A673 (cell line): Measurements from ENCODE around the gene SLC22A23. TPM values are rescaled to one million over a fixed set of nuclear protein-coding genes. Genes with fewer than 3 reads are reported as not detected.

Experiments used
- BruUV-seq: library from RNA; stranded (reverse); fragments of 400-500 nt; replicated peaks from 2 replicates; lab custom pipeline; 2021; lab: Mats Ljungman, UMichigan
- CTCF ChIA-PET: fragments of 300-600 bp; sonication (Branson Sonifier 250); formaldehyde crosslinking; loops from one replicate; lab custom pipeline; 2022; ENCODE audit warnings: antibody characterized with exemption; lab: Charles Lee
- POLR2A ChIA-PET: fragments of 300-600 bp; sonication (Branson Sonifier 250); formaldehyde crosslinking; loops from one replicate; lab custom pipeline; 2022; ENCODE audit warnings: antibody characterized with exemption; ENCODE audit not compliant: low non-redundant PET; lab: Charles Lee
- DNase-seq: peaks from one replicate; pipeline ENCODE4 v3.0.0-alpha.2; 2015; ENCODE audit warnings: low spot score
- H3K27ac ChIP-seq: fragments of 200-600 bp; sonication (generic); 2 replicates; pipeline ENCODE4 v1.5.1; 2016; ENCODE audit warnings: mixed run types, low read depth, mild to moderate bottlenecking, mixed read lengths, antibody characterized with exemption, low read length; ENCODE audit not compliant: poor library complexity, severe bottlenecking
- H3K27me3 ChIP-seq: fragments of 200-600 bp; sonication (generic); replicated peaks from 2 replicates; pipeline ENCODE4 v1.6.1; 2017; ENCODE audit warnings: mixed run types, low read depth, mild to moderate bottlenecking, mixed read lengths, antibody characterized with exemption, low read length; ENCODE audit not compliant: insufficient read depth, poor library complexity
- H3K36me3 ChIP-seq: fragments of 200-600 bp; sonication (generic); 2 replicates; pipeline ENCODE4 v1.6.1; 2016; ENCODE audit warnings: mixed run types, mild to moderate bottlenecking, mixed read lengths, antibody characterized with exemption, low read length; ENCODE audit not compliant: insufficient read depth, poor library complexity, severe bottlenecking
- H3K4me1 ChIP-seq: fragments of 200-600 bp; sonication (generic); 2 replicates; pipeline ENCODE4 v1.6.1; 2017; ENCODE audit warnings: mixed run types, mild to moderate bottlenecking, mixed read lengths, antibody characterized with exemption, low read length; ENCODE audit not compliant: insufficient read depth, poor library complexity, severe bottlenecking
- H3K4me3 ChIP-seq: fragments of 200-600 bp; sonication (generic); 2 replicates; pipeline ENCODE4 v1.5.1; 2016; ENCODE audit warnings: low read depth, mixed run types, mild to moderate bottlenecking, mixed read lengths, low read length; ENCODE audit not compliant: poor library complexity, severe bottlenecking
- H3K9me3 ChIP-seq: fragments of 200-600 bp; sonication (generic); 2 replicates; pipeline ENCODE4 v1.6.1; 2016; ENCODE audit warnings: mixed run types, low read depth, mild to moderate bottlenecking, mixed read lengths, antibody characterized with exemption, low read length; ENCODE audit not compliant: poor library complexity, severe bottlenecking
- EZH2 ChIP-seq: fragments of 200-600 bp; sonication (generic); IDR thresholded peaks from 2 replicates; pipeline ENCODE4 v1.6.1; 2017; ENCODE audit warnings: borderline replicate concordance, low read depth, mild to moderate bottlenecking, mixed read lengths, antibody characterized with exemption, low read length; ENCODE audit not compliant: poor library complexity, severe bottlenecking
- intact Hi-C: fragments of 100-400 bp; cut with micrococcal nuclease; formaldehyde crosslinking; loops from one replicate; pipeline ENCODE4 v1.10.0; 2022; ENCODE audit not compliant: unreplicated experiment
- total RNA-seq: library from RNA; stranded (reverse); gene quantifications from 2 replicates; pipeline ENCODE4 v1.2.3, GENCODE V29; 2021
- TF ChIP-seq, protein P1 (sequence below): fragments of 300-800, 200-600 bp; sonication (generic); conservative IDR thresholded peaks from 2 replicates; pipeline ENCODE4 v1.5.1; 2017; ENCODE audit warnings: low read depth, mild to moderate bottlenecking, antibody characterized with exemption, low read length, moderate library complexity, mixed read lengths

Gene SLC22A23
- total RNA-seq, 1 experiment from 2014 or later, result 6.2 TPM

DNA sequence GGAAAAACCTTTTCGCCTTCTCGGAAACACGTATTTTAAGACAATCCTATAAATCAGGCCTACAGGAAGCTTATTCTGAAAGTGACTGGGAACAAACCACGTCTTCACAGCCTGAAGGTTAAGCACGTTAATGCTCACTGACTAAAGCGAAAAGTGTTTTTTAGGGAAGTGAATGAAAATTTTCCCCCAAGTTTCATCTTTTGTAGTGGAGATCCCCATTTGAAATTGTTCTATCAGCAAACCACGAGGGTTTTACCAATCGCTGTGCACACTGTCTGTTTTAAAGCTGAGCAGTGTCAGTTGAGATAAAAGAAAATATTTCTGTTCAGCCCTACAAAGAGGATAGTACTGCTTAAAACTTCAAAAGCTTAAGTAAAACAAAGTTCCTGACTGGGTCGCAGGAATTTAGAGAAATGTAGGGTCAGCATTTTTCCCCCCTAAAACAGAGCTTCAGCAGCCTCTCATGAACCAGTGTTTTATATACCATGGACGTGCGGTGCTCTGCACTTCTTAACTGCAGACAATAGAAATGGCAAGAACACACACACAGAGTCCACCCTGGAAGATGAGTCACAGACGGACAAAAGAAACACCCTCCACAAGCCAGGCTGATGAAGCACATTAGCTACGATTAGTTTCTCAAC lies 34.9 kb downstream of the SLC22A23 start:
- POLR2A ChIA-PET, result no interaction called here
- intact Hi-C loops, result no loop called here
- peak overlapping the region; percentile 20 for H3K27ac ChIP-seq

DNA sequence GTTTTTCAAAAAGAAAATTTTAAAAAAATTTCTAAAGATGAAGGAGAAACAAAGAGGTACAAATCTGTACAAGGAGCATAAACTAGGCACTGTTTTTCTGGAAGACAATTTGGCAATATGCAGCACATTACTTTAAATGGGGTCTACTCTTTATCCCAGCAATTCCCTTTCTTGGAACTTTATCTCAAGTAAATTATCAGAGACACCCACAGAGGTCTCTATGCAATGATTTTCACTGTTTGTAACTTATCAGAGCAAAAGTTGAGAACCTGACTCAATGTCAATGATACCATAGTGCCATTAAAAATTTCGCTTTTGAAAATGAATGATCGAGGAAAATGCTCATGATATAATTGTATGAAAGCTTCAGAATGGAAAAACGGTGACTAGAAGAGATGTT lies 35.7 kb downstream of the SLC22A23 start:
- H3K27me3 ChIP-seq, result no peaks in the 10 kb centered on the region
- no TSS peak for BruUV-seq
- CTCF ChIA-PET, result no interaction called here
- no peaks in the 10 kb centered on the region for H3K36me3 ChIP-seq
- no peak for DNase-seq
- intact Hi-C loops, result no loop called here
- POLR2A ChIA-PET, result no interaction called here
- no peak for TF ChIP-seq EZH2
- TF ChIP-seq, protein P1, sequence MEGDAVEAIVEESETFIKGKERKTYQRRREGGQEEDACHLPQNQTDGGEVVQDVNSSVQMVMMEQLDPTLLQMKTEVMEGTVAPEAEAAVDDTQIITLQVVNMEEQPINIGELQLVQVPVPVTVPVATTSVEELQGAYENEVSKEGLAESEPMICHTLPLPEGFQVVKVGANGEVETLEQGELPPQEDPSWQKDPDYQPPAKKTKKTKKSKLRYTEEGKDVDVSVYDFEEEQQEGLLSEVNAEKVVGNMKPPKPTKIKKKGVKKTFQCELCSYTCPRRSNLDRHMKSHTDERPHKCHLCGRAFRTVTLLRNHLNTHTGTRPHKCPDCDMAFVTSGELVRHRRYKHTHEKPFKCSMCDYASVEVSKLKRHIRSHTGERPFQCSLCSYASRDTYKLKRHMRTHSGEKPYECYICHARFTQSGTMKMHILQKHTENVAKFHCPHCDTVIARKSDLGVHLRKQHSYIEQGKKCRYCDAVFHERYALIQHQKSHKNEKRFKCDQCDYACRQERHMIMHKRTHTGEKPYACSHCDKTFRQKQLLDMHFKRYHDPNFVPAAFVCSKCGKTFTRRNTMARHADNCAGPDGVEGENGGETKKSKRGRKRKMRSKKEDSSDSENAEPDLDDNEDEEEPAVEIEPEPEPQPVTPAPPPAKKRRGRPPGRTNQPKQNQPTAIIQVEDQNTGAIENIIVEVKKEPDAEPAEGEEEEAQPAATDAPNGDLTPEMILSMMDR, result no peak
- no peak overlapping the region for H3K4me3 ChIP-seq
- no peaks in the 10 kb centered on the region for H3K9me3 ChIP-seq
- peak overlapping the region; percentile 20 for H3K27ac ChIP-seq
- H3K4me1 ChIP-seq, result peaks cover 48% of the 10 kb centered on the region

More for the DNA sequence above, 34.9 kb downstream of the SLC22A23 start:
- CTCF ChIA-PET, result interaction anchor here (0.9 kb wide), 1 partner anchor 11 kb away, joined by 4 read pairs; no protein-coding TSS in a partner anchor
- H3K27me3 ChIP-seq, result no peaks in the 10 kb centered on the region
- no peak for TF ChIP-seq EZH2
- TF ChIP-seq, protein P1, result no peak
- H3K4me1 ChIP-seq, result peaks cover 54% of the 10 kb centered on the region
- peak; percentile 48 for DNase-seq
- no TSS peak for BruUV-seq
- no peaks in the 10 kb centered on the region for H3K36me3 ChIP-seq
- H3K9me3 ChIP-seq, result no peaks in the 10 kb centered on the region
- H3K4me3 ChIP-seq, result no peak overlapping the region

DNA sequence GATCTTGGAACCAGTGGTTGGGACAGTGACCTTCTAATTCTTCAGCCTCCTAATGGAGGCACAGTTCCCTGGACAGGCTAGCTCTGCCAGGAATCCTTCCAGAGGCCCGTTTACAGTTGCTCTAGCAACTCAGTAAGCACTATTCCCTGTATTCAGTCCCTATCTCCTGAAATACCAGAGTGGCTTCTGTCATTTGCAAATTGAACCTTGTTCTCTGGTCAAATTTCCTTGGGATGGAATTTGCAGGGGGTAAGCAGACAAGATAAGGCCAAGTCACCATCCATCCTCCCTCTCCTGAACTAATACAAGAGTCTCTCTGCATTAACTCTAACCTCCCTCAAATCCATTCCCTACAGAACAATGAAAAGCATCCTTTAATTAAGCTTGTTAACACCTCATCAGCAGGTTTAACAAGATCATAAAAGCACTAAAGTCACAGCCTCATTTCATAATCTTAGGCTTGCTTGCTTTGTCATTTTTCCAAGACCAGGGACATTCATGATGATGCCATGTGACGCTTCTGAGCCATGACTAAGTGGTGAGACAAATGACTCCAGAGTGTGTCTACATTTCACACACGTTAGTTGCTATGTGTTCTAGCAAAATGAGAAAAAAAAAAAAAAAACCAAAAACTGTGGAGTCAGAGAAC lies 37.1 kb downstream of the SLC22A23 start:
- no peak overlapping the region for H3K27ac ChIP-seq
- peaks cover 44% of the 10 kb centered on the region for H3K4me1 ChIP-seq
- DNase-seq, result no peak
- no peaks in the 10 kb centered on the region for H3K27me3 ChIP-seq
- no peak for TF ChIP-seq EZH2
- TF ChIP-seq, protein P1, result no peak
- CTCF ChIA-PET, result no interaction called here
- H3K4me3 ChIP-seq, result no peak overlapping the region
- no peaks in the 10 kb centered on the region for H3K36me3 ChIP-seq
- no peaks in the 10 kb centered on the region for H3K9me3 ChIP-seq
- intact Hi-C loops, result no loop called here
- POLR2A ChIA-PET, result no interaction called here
- no TSS peak for BruUV-seq
